CD4-positive, CD25-positive, alpha-beta regulatory T cell (primary cell): ENCODE data around the gene SFT2D3. TPM values are rescaled to one million over a fixed set of nuclear protein-coding genes. Genes with fewer than 3 reads are reported as not detected.

ENCODE experiments used
- ATAC-seq, 2 donors: fragments of 150-1000 bp; cut with Tn5 transposase; one replicate each; pipeline ENCODE4 v1.10.0; 2021; ENCODE audit warnings: low read depth in 2 of 2, moderate number of reproducible peaks in 2 of 2, moderate library complexity in 1 of 2
- DNase-seq, 3 donors: peaks; one replicate each; pipeline versions ENCODE4 v3.0.0 to v3.0.0-alpha.2; 2012 to 2022; ENCODE audit warnings: mixed read lengths in 1 of 3
- H3K27ac ChIP-seq: one replicate; pipeline ENCODE4 v1.7.0; 2013; ENCODE audit warnings: mild to moderate bottlenecking, low read length; ENCODE audit not compliant: insufficient read depth, poor library complexity, severe bottlenecking
- H3K27me3 ChIP-seq: one replicate; pipeline ENCODE4 v1.7.0; 2013; ENCODE audit warnings: low read length; ENCODE audit not compliant: control insufficient read depth, insufficient read depth
- H3K36me3 ChIP-seq: one replicate; pipeline ENCODE4 v1.7.0; 2013; ENCODE audit warnings: mild to moderate bottlenecking, low read length, moderate library complexity; ENCODE audit not compliant: control insufficient read depth, insufficient read depth
- H3K4me1 ChIP-seq: 2 replicates; pipeline ENCODE4 v1.7.0; 2013; ENCODE audit warnings: mild to moderate bottlenecking, low read length; ENCODE audit not compliant: insufficient read depth, control insufficient read depth, poor library complexity, severe bottlenecking
- H3K4me3 ChIP-seq: one replicate; pipeline ENCODE4 v1.7.0; 2013; ENCODE audit warnings: low read depth, mild to moderate bottlenecking, low read length, moderate library complexity
- H3K9me3 ChIP-seq, 2 experiments: 1 replicate in 1 of 2; 2 replicates in 1 of 2; pipeline ENCODE4 v1.7.0; 2013; ENCODE audit warnings: low read length in 2 of 2, mild to moderate bottlenecking in 1 of 2, moderate library complexity in 1 of 2; ENCODE audit not compliant: control insufficient read depth in 2 of 2
- H3K27ac Mint-ChIP-seq, 3 donors: one replicate each; pipeline ENCODE4 v1.8.0; 2020 to 2022; ENCODE audit warnings: mild to moderate bottlenecking in 3 of 3, mixed read lengths in 3 of 3, moderate library complexity in 2 of 3
- H3K27me3 Mint-ChIP-seq: one replicate; pipeline ENCODE4 v1.8.0; 2022; ENCODE audit warnings: mild to moderate bottlenecking, mixed read lengths
- H3K36me3 Mint-ChIP-seq: one replicate; pipeline ENCODE4 v1.8.0; 2020; ENCODE audit warnings: mixed read lengths
- H3K4me1 Mint-ChIP-seq, 4 donors: one replicate each; pipeline ENCODE4 v1.8.0; 2020 to 2022; ENCODE audit warnings: mixed read lengths in 4 of 4, mild to moderate bottlenecking in 1 of 4
- H3K4me3 Mint-ChIP-seq, 4 donors: one replicate each; pipeline ENCODE4 v1.8.0; 2020 to 2022; ENCODE audit warnings: mild to moderate bottlenecking in 4 of 4, mixed read lengths in 4 of 4, moderate library complexity in 3 of 4
- H3K9me3 Mint-ChIP-seq, 7 donors: one replicate each; pipeline ENCODE4 v1.8.0; 2020 to 2022; ENCODE audit warnings: mixed read lengths in 7 of 7, mild to moderate bottlenecking in 3 of 7, moderate library complexity in 2 of 7
- polyA plus RNA-seq, 4 donors: library from polyadenylated mRNA; unstranded; fragments of 300-500 nt; fragmentation: Illumina TruSeq; gene quantifications; one replicate each; pipeline ENCODE4 v1.2.3, GENCODE V29; 2021
- total RNA-seq: library from RNA; stranded (reverse); gene quantifications from one replicate; pipeline ENCODE4 v1.2.3, GENCODE V29; 2022

SFT2D3 gene
- total and polyA plus RNA-seq, 5 donors from 2014 or later, result 1.4 to 7.6 (median 3.4) TPM

GRCh38 chr2:127702395-127703009 is 1.2 kb downstream of the SFT2D3 start:
- H3K27me3 Mint-ChIP-seq, result peaks cover 5% of the 10 kb centered on the region
- H3K4me3 Mint-ChIP-seq, result peak overlapping the region; percentile 86 to 94 (median 88)
- no peaks in the 10 kb centered on the region for H3K27me3 ChIP-seq
- peak overlapping the region; percentile 90 for H3K4me3 ChIP-seq
- no peaks in the 10 kb centered on the region for H3K9me3 Mint-ChIP-seq
- peak overlapping the region; percentile 92 for H3K27ac ChIP-seq
- ATAC-seq (no peak), DNase-seq (no peak)
- peaks cover 22% of the 10 kb centered on the region for H3K36me3 ChIP-seq
- H3K4me1 ChIP-seq, result peaks cover 39% of the 10 kb centered on the region
- peaks cover 18% of the 10 kb centered on the region for H3K36me3 Mint-ChIP-seq
- H3K9me3 ChIP-seq, result no peaks in the 10 kb centered on the region
- H3K4me1 Mint-ChIP-seq, result peaks cover 28 to 53% (median 38%) of the 10 kb centered on the region in 4 donors
- peak overlapping the region; percentile 91 to 95 (median 94) for H3K27ac Mint-ChIP-seq

- H3K4me1 Mint-ChIP-seq, result peaks cover 28 to 55% (median 38%) of the 10 kb centered on the region in 4 donors
- peaks cover 23% of the 10 kb centered on the region for H3K36me3 Mint-ChIP-seq
- H3K9me3 Mint-ChIP-seq, result no peaks in the 10 kb centered on the region
- Histone ChIP-seq H3K4me1 (peaks cover 39% of the 10 kb centered on the region), H3K27ac (peak overlapping the region; percentile 92), H3K27me3 (no peaks in the 10 kb centered on the region), H3K4me3 (peak overlapping the region; percentile 90), H3K36me3 (peaks cover 29% of the 10 kb centered on the region), H3K9me3 (no peaks in the 10 kb centered on the region)
- H3K4me3 Mint-ChIP-seq, result peak overlapping the region; percentile 41 to 94 (median 86)
- DNase-seq (no peak), ATAC-seq (no peak)
- peak overlapping the region in 1 of 3 donors; percentile 94 for H3K27ac Mint-ChIP-seq
- H3K27me3 Mint-ChIP-seq, result peaks cover 5% of the 10 kb centered on the region
Observed at GRCh38 chr2:127703282-127703681, 2.0 kb downstream of the SFT2D3 start.

- H3K4me3 ChIP-seq, result peak overlapping the region; percentile 27
- Mint-ChIP-seq H3K27me3 (no peaks in the 10 kb centered on the region), H3K4me3 (peak overlapping the region; percentile 56 to 86 (median 76)), H3K4me1 (peaks cover 28 to 55% (median 36%) of the 10 kb centered on the region in 4 donors), H3K36me3 (peaks cover 30% of the 10 kb centered on the region), H3K27ac (peak overlapping the region; percentile 2 to 49 (median 9)), H3K9me3 (no peaks in the 10 kb centered on the region)
- DNase-seq (no peak), ATAC-seq (no peak)
- H3K9me3 ChIP-seq, result no peaks in the 10 kb centered on the region
- no peaks in the 10 kb centered on the region for H3K27me3 ChIP-seq
- H3K27ac ChIP-seq, result no peak overlapping the region
- H3K36me3 ChIP-seq, result peaks cover 44% of the 10 kb centered on the region
- peaks cover 39% of the 10 kb centered on the region for H3K4me1 ChIP-seq
Observed at GRCh38 chr2:127704641-127705390, 3.5 kb downstream of the SFT2D3 start.

DNA sequence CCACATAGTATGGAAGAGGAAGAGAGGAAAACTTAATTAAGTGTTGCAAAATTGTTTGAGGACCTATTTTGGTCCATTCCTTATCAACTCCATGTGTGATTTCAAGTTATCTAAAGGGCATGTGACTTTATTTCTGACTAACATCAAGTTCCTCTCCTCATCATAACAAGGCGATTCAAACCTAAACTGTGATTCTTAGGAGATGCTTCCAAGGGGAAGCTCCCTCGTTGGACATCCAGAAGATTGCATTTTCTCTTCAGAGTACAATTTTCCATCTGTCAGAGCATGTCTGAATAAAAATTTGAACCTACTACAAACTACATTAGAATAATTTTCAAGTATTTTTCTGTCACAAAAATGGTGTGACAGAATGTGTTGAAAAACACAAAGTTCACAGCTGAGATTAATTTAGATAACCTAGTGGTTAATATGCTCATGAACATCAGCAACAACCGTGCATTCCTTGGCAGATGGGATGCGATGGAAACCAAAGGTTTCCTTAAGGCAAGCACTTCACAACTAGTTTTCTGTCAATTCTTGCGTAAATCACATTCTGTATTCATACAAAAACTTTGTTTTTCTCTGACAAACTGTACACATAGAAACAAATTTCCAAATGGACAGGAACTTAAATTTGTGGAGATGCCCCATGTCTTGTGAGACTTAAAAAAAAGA is 4.2 kb downstream of the SFT2D3 start:
- peak overlapping the region; percentile 22 to 79 (median 48) for H3K4me3 Mint-ChIP-seq
- H3K36me3 ChIP-seq, result peaks cover 49% of the 10 kb centered on the region
- H3K4me3 ChIP-seq, result no peak overlapping the region
- H3K27ac ChIP-seq, result no peak overlapping the region
- ATAC-seq, result no peak
- peak overlapping the region in 2 of 3 donors; percentile 2 to 9 for H3K27ac Mint-ChIP-seq
- H3K4me1 ChIP-seq, result peaks cover 35% of the 10 kb centered on the region
- H3K9me3 Mint-ChIP-seq, result no peaks in the 10 kb centered on the region
- H3K27me3 ChIP-seq, result no peaks in the 10 kb centered on the region
- no peaks in the 10 kb centered on the region for H3K27me3 Mint-ChIP-seq
- no peaks in the 10 kb centered on the region for H3K9me3 ChIP-seq
- peaks cover 25 to 50% (median 33%) of the 10 kb centered on the region in 4 donors for H3K4me1 Mint-ChIP-seq
- no peak for DNase-seq
- H3K36me3 Mint-ChIP-seq, result peaks cover 30% of the 10 kb centered on the region

DNA sequence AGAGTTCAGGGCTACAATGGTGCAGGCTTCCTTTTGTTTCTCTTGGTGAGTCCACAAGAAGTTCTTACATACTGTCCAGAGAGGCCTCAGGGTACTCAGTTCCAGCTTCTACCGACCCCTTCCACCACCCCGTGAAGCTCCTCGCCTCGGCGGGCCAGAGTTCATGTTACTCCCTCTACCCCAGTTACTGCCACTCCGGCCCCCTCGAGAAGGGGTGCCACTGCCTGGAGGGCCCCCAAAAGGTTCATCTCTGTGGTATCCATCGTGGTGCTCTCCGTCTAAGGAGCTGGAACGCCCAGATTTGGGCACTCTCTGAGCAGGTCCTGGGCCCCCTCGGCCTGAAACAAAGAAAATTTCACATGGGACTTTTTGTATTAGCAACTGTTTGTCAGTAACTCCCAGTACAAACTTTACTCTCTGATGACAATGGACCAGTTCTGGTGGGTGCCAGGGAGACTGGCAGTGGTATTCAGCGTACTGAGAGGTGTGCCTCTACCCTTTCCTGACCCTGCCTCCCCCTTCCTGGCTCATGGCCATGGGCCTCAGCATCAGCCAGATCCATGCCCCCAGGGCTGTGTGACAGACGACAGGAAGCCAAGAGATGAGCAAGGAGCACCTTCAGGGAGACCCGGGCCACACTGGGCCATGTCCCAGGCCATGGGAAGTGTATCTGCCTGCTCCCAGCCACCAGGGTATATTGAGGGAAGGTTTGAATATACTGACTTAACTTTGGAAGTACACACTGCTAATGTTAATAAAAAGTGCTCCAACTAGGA is 5.1 kb downstream of the SFT2D3 start:
- Histone ChIP-seq H3K36me3 (peaks cover 49% of the 10 kb centered on the region), H3K4me1 (peaks cover 29% of the 10 kb centered on the region), H3K27me3 (no peaks in the 10 kb centered on the region), H3K27ac (no peak overlapping the region), H3K4me3 (no peak overlapping the region), H3K9me3 (no peaks in the 10 kb centered on the region)
- Mint-ChIP-seq H3K36me3 (peaks cover 34% of the 10 kb centered on the region), H3K9me3 (no peaks in the 10 kb centered on the region), H3K27me3 (no peaks in the 10 kb centered on the region), H3K4me1 (peaks cover 23 to 46% (median 28%) of the 10 kb centered on the region in 4 donors), H3K4me3 (peak overlapping the region in 1 of 4 donors; percentile 47), H3K27ac (peak overlapping the region in 1 of 3 donors; percentile 20)
- ATAC-seq (no peak), DNase-seq (no peak)

DNA sequence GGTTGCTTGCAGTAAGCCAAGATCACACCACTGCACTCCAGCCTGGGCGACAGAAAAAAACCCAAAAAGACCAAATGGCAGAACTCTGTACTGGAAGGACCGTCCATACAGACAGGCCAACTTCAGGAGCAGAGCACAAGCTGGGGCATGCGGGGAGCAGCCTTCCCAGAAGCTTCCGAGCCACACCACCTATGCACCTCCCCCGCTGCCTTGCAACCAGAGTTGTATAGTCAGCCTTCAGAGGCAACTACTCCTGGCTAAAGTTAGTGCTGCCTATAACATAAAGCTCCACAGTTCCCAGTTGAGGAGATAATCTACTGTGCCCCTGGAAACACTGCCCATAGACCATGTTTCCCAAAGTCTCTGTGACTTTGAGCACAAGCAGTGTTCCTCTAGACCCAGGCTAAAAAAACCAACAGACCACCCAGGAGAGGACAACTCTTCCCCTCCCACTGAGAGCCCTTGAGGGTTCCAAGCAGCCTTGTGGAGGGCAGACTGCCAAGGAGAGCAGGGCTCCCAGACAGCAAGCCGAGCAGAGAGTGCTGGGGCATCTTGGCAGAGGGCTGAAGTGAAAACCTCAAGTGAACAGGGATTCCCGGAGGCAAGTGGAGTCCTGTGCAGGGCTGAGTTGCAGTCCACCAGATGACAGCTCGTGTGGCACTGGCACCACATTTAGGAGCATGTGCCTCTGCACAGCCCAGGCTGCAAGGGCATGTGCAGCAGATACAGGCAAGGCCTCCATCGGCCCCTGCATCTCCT is 6.8 kb downstream of the SFT2D3 start:
- peaks cover 14 to 38% (median 19%) of the 10 kb centered on the region in 4 donors for H3K4me1 Mint-ChIP-seq
- Histone ChIP-seq H3K27me3 (no peaks in the 10 kb centered on the region), H3K4me3 (no peak overlapping the region), H3K4me1 (peaks cover 20% of the 10 kb centered on the region), H3K36me3 (peaks cover 49% of the 10 kb centered on the region), H3K27ac (no peak overlapping the region), H3K9me3 (no peaks in the 10 kb centered on the region)
- DNase-seq (no peak), ATAC-seq (no peak)
- peaks cover 32% of the 10 kb centered on the region for H3K36me3 Mint-ChIP-seq
- H3K9me3 Mint-ChIP-seq, result no peaks in the 10 kb centered on the region
- no peak overlapping the region for H3K4me3 Mint-ChIP-seq
- H3K27me3 Mint-ChIP-seq, result no peaks in the 10 kb centered on the region
- H3K27ac Mint-ChIP-seq, result no peak overlapping the region

DNA sequence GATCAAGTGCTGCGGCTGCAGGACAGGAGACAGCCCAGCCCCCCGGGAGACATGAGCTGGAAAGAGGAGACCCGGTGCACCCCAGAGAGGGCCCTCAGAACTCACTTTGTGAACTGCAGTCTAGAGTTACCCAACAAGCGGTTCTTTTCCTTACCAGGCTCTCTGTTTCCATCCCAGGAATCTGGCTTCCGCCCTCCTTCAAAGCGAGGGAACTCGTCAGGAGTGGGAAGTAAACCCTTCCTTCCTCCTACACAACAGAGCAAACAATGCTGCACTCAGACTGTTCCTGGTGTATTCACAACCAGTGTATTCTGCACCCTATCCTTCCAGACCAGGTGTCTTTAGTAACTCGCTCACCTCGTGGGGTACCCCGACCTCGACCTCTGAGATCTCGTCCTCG is 8.0 kb downstream of the SFT2D3 start:
- no peak overlapping the region for H3K4me3 Mint-ChIP-seq
- Histone ChIP-seq H3K9me3 (no peaks in the 10 kb centered on the region), H3K27ac (no peak overlapping the region), H3K4me1 (peaks cover 8% of the 10 kb centered on the region), H3K36me3 (peaks cover 54% of the 10 kb centered on the region), H3K27me3 (no peaks in the 10 kb centered on the region), H3K4me3 (no peak overlapping the region)
- no peak for ATAC-seq
- peaks cover 34% of the 10 kb centered on the region for H3K36me3 Mint-ChIP-seq
- DNase-seq, result no peak
- no peaks in the 10 kb centered on the region for H3K9me3 Mint-ChIP-seq
- H3K4me1 Mint-ChIP-seq, result peaks cover 10 to 27% (median 13%) of the 10 kb centered on the region in 4 donors
- H3K27me3 Mint-ChIP-seq, result no peaks in the 10 kb centered on the region
- H3K27ac Mint-ChIP-seq, result no peak overlapping the region
